HG03571 (cell line): ENCODE data around the gene CPSF6.
"Not testable (repeated sequence)": the region's sequence is repeated elsewhere in the genome, so short reads cannot be mapped to it uniquely, and the experiment has no call there.

ENCODE experiments used
- ATAC-seq: cut with Tn5 transposase; IDR thresholded peaks from one replicate; pipeline ENCODE4 v1.9.1; 2021; ENCODE audit not compliant: unreplicated experiment

CPSF6 gene

GRCh38 chr12:69258655-69259054 lies 19.3 kb downstream of the CPSF6 start:
- no peak for ATAC-seq

GRCh38 chr12:69262264-69262974 lies 23.1 kb downstream of the CPSF6 start:
- no peak for ATAC-seq

- ATAC-seq = no peak
Observed at GRCh38 chr12:69265205-69265604, 25.8 kb downstream of the CPSF6 start.

DNA sequence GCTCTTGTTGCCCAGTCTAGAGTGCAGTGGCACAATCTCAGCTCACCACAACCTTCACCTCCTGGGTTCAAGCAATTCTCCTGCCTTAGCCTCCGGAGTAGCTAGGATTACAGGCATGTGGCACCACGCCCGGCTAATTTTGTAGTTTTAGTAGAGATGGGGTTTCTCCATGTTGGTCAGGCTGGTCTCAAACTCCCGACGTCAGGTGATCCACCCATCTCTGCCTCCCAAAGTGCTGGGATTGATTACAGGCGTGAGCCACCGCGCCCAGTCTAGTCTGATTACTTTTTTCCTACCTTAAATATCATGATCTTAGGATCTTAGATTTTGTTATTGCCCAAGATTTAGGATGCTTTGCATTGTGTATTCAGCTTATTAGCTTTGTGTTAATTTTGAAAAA lies 26.3 kb downstream of the CPSF6 start:
- ATAC-seq = not testable (repeated sequence)

- no peak for ATAC-seq
Observed at GRCh38 chr12:69266036-69266635, 26.8 kb downstream of the CPSF6 start.

DNA sequence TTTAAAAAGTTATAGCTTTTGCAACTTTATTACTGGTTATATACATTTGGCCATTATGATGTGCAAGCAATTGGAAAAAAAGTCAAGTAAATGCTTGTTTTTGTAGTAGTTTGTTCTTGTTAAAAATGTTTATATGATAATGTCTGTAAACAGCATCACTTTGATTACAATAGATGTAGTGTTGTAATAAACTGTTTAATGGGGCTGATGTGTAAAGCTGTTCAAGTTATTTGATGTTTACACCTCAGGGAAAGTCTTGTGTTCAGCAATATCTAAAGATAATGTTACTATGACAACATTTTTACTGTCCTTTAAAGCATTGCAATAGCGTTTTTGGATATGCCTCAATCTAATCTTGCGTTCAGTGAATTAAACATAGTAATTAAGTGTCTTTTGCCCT lies 30.4 kb downstream of the CPSF6 start:
- no peak for ATAC-seq

GRCh38 chr12:69272511-69272910 lies 33.1 kb downstream of the CPSF6 start:
- ATAC-seq = no peak

- ATAC-seq = no peak
Observed at GRCh38 chr12:69274861-69275260, 35.5 kb downstream of the CPSF6 start.

DNA sequence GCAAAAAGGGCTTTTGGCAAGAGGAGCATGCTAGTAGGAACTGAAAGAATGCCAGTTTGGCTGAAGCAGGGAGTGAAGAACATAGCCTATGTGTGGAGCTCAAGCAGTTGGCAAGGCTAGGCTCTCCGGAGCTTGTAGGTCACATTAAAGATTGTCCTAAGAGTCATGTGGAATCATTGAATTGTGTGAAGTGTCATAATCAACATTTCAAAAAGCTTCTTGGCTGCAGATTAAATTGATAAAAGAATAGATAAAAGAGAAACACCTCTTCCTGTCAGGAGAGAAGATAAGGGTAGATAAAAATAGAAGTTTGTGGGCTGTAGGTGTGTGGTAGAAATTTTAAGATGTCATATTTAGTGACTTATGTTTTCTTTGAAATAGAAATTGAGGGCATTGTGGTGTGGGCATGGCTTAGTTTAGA lies 36.1 kb downstream of the CPSF6 start:
- no peak for ATAC-seq

GRCh38 chr12:69278814-69279782 lies 39.7 kb downstream of the CPSF6 start:
- ATAC-seq = no peak

DNA sequence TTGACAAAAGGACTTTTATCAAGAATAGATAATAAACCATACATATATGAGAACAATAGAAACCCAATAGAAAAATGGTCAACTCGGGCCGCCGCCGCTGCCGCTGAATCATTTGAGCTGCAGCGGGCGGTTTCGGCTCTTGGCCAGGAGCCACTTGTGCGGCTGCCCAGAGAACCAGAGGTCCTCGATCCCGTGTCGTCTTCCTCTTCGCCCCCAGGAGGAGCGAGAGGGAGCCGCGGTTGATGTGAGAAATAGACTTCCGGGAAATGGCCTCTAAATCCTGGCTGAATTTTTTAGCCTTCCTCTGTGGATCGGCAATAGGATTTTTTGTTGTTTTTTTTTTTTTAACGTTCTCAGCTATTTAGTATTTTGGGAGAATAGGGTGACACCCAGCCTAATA lies 44.8 kb downstream of the CPSF6 start:
- no peak for ATAC-seq

DNA sequence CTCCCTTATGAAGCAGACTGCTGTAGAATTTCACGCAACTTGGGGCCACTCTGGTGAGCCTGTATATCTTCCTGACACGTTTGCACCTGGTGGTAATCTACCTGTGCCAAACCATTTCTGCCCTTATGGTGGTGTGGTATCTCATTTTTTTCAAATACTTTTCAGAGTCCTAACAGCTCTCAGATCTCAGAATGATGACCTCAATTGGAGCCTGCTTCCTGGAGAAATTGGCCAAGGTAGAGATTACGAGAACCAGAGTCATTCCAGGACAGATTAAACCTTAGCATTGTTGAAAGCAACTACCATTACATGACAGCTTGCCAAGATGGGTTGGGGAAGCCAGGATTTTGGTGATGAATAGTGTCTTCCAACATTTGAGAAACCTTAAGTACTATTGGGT lies 48.2 kb downstream of the CPSF6 start:
- no peak for ATAC-seq

DNA sequence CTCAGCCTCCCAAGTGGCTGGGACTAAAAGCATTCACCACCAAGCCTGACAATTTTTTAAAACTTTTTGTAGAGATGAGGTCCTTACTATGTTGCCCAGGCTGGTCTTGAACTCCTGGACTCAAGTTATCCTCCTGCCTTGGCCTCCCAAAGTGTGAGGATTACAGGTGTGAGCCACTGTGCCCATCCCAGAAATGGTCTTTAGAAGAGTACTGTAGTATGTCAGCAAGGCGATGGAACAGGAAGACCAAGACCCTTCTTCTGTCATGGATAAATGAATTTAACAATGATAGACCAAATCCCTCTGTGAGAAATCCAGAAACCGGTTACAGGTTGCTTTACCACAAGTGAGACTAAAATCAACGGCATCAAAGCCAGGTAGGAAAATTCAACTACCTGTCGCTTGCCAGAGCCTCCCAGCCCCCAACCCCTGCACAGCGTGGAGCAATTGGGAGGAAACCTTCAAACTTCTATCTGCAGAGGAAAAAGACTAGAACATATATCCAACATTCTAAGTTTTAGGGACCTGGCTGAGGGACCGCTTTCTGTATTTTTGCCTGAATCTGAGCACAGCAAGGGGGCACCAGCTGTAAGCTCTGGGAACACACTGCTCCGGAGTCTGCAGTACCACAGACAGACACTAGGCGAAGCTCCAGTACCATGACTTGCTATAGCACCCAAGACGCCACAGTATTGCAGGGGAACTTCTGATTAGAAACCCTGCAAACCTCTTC lies 51.3 kb downstream of the CPSF6 start:
- peak; percentile 99 for ATAC-seq

DNA sequence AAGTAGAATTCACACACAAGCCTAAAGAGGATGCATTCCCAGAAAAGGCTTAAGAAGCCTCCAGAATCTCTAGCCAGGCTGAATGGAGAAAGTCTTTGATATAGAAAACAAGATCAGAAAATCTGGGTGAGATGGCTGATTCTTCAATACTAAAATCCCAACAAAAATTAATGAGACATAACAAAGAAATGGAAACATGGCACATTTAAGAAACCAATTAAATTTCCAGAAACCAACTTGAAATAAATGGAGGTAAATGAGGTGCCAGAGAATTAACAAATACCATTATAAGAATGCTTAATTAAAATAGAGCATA lies 51.9 kb downstream of the CPSF6 start:
- no peak for ATAC-seq

- no peak for ATAC-seq
Observed at GRCh38 chr12:69298133-69298532, 58.8 kb downstream of the CPSF6 start.

DNA sequence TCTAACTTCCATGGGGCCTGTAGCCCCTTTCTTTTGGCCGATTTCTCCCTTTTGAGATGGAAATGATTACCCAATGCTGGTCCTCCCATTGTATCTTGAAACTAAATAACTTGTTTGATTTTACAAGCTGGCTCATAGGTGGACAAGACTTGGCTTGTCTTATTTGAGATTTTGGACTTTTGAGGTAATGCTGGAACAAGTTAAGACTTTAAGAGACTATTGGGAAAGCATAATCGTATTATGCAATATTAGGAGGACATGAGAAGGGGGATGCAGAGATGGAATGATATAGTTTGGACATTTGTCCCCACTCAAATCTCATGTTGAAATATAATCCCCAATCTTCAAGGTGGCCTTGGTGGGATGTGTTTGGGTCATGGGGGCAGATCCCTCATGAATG lies 59.6 kb downstream of the CPSF6 start:
- ATAC-seq = no peak

DNA sequence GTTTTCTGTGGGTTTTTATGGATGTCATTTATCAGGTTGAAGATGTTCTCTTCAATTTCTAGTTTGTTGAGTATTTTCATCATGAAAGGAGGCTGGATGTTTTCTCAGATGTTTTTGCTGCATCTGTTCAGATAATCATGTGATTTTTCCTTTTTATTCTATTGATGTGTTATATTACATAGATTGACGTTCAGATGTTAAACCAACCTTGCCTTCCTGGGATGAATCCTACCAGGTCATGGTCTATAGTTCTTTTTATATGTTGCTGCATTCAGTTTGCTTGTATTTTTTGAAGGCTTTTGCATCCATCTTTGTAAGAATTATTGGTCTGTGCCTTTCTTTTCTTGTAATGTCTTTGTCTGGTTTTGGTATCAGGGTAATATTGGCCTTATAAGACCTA lies 64.9 kb downstream of the CPSF6 start:
- ATAC-seq = no peak

DNA sequence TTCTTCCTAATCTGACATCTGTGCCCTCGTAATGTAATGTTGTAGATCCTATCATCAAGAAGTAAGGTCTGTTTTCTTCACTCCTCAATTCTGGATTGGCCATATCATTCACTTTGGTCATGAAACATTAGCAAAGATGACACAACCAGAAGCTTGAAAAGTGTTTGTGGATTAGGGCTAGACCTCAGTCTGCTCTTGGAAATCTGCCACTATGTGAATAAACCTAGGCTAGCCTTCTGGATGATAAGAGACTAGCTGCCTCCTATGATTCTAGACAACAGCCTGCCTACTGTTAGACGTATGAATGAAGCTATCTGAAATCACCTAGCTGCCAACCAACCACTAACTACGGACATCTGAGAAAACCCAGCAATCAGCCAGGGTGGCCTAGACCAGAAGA lies 70.1 kb downstream of the CPSF6 start:
- ATAC-seq = no peak

DNA sequence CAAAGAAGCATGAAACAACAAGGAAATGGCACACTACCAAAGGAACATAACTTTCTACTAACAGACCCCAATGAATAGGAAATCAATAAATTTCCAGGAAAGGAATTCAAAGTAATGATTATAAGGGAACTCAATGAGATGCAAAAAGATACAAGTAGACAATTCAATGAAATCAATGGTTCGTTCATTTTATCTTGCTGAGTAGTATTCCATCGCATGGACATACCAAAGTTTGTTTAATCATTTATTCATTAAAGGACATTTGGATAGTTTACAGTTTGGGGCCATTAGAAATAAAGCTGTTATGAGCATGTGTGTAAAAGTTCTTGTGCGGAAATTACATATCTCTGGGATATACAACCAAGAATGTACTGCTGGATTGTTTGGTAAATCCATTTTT lies 73.8 kb downstream of the CPSF6 start:
- no peak for ATAC-seq

DNA sequence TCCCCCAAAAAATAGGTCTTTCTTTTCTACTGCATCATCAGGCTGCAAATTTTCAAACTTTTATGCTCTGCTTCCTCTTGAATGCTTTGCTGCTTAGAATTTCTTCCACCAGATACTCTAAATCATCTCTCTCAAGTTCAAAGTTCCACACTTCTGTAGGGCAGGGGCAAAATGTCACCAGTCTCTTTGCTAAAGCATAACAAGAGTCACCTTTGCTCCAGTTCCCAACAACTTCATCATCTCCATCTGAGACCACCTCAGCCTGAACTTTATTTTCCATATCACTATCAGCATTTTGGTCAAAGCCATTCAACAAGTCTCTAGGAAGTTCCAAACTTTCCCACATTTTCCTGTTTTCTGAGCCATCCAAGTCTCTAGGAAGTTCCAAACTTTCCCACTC lies 77.4 kb downstream of the CPSF6 start:
- ATAC-seq = not testable (repeated sequence)

DNA sequence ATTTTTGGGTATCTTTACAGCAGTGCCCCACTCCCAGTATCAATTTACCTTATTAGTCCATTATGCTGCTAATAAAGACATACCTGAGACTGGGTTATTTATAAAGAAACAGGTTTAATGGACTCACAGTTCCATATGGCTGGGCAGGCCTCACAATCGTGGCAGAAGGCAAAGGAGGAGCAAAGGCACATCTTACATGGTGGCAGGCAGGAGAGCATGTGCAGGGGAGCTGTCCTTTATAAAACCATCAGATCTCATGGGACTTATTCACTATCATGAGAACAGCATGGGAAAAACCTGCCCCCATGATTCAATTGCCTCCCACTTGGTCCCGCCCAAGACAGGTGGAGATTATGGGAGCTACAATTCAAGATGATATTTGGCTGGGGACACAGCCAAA lies 77.9 kb downstream of the CPSF6 start:
- ATAC-seq = not testable (repeated sequence)
